Activated T-helper 1 cell treated with anti-CD3 and anti-CD28 coated beads, Interleukin-12 subunit alpha, Interleukin-12 subunit beta, Interleukin-2, Interleukin-4 antibody, amounts not matched to agents 30 ng/mL and 10 ng/mL and 1 ng/mL, durations not matched to agents 14 hours and 24 hours and 36 hours (primary cell): ENCODE data around the gene NPBWR2. TPM values are rescaled to one million over a fixed set of nuclear protein-coding genes. Genes with fewer than 3 reads are reported as not detected.

Experiments used
- DNase-seq: peaks from one replicate; pipeline ENCODE4 v3.0.0; 2021; ENCODE audit warnings: low spot score
- H3K27ac Mint-ChIP-seq: one replicate; pipeline ENCODE4 v1.8.0; 2021; ENCODE audit warnings: mild to moderate bottlenecking, mixed read lengths
- H3K27me3 Mint-ChIP-seq: one replicate; pipeline ENCODE4 v1.8.0; 2022; ENCODE audit warnings: mild to moderate bottlenecking, moderate library complexity, mixed read lengths; ENCODE audit not compliant: insufficient read depth
- H3K36me3 Mint-ChIP-seq: one replicate; pipeline ENCODE4 v1.8.0; 2021; ENCODE audit warnings: low read depth, mixed read lengths
- H3K4me1 Mint-ChIP-seq: one replicate; pipeline ENCODE4 v1.8.0; 2021; ENCODE audit warnings: low read depth, mixed read lengths
- H3K4me3 Mint-ChIP-seq: one replicate; pipeline ENCODE4 v1.8.0; 2021; ENCODE audit warnings: mild to moderate bottlenecking, moderate library complexity, mixed read lengths
- H3K9me3 Mint-ChIP-seq: one replicate; pipeline ENCODE4 v1.8.0; 2021; ENCODE audit warnings: mixed read lengths
- intact Hi-C: fragments of 100-400 bp; cut with micrococcal nuclease; formaldehyde crosslinking; loops from one replicate; pipeline ENCODE4 v1.15.1; 2024
- total RNA-seq: library from RNA; stranded (reverse); gene quantifications from 2 replicates; pipeline ENCODE4 v1.2.3, GENCODE V29; 2022

The NPBWR2 gene
- total RNA-seq, 1 donor from 2014 or later: not detected

DNA sequence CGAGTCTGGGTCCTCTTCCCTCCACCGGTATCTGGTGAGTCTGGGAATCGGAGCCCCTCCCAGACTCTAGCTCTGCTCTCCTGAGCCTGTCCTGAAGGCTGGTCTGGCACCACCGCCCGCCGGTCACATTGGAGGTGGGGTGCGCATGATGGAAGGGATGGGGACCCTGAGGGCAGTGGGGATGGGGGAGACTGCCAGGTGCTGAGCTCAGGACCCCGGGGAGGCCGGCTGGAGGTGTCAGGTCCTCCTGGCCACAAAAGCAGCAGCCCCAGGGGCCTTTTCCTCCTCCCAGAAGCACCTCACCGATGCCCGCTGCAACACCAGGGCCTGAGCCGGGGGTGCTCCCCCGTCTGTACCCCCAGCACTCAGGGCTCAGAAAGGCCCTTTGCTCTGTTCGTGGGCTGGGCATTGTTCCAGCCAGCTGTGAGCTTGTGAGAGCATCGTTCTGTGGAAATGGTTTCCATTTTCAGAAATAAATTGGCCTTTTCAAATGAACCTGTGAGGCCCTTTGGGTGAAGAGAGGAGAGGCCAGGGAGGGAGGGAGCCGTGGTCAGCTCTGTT is 2.5 kb upstream of the NPBWR2 start:
- H3K4me1 Mint-ChIP-seq: no peaks in the 10 kb centered on the region
- no peak overlapping the region for H3K27ac Mint-ChIP-seq
- no peak overlapping the region for H3K4me3 Mint-ChIP-seq
- intact Hi-C loops: no loop called here
- no peaks in the 10 kb centered on the region for H3K27me3 Mint-ChIP-seq
- no peak for DNase-seq
- H3K36me3 Mint-ChIP-seq: no peaks in the 10 kb centered on the region
- no peaks in the 10 kb centered on the region for H3K9me3 Mint-ChIP-seq

DNA sequence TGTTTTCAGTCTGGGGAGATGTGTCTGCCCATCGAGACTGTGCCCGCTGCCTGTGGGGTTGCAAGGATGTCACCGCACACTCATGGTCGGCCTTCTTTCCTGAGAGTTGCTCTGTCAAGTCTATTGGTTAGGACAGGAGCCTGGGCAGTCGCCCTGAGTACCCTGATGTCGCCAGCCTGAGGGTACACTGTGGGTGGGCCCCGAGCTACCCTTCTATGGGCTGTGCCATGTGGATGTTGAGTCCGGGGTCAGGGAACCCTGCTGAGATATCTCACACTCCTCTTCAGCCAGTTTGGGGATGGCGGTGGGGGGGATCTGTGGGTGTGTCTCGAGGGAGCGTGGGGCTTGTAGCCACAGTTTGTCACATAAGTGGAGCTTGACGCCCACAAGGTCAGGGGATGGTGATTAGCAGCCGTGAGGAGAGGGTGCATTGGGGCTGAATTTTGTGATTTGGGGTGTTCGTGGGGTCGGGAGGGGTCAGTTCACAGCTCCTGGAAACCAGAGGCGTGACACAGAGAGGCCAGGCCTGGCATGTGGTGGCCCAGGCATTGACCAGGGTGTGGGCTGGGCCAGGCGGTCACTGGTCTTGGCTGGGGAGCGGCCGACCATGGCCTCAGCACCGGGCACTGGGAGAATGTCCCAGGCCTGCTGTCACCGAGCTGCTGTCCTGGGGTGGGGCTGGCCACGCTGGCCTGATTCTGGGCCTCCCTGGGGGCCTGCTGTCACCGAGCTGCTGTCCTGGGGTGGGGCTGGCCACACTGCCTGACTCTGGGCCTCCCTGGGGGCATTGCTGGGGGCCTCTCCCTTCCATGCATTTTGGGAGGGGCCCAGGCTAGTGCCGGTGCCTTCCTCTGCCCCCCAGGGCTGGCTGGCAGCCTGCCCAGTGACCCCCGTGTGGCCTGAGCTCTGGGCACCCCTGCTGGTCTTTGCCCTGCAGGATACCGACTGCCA is 1.6 kb upstream of the NPBWR2 start:
- Mint-ChIP-seq H3K36me3 (no peaks in the 10 kb centered on the region), H3K27me3 (no peaks in the 10 kb centered on the region), H3K4me1 (no peaks in the 10 kb centered on the region), H3K9me3 (no peaks in the 10 kb centered on the region), H3K4me3 (no peak overlapping the region), H3K27ac (no peak overlapping the region)
- DNase-seq: no peak
- intact Hi-C loops: no loop called here

- H3K4me1 Mint-ChIP-seq: no peaks in the 10 kb centered on the region
- no peak for DNase-seq
- H3K9me3 Mint-ChIP-seq: no peaks in the 10 kb centered on the region
- H3K36me3 Mint-ChIP-seq: no peaks in the 10 kb centered on the region
- H3K27ac Mint-ChIP-seq: no peak overlapping the region
- intact Hi-C loops: no loop called here
- peaks cover 10% of the 10 kb centered on the region for H3K27me3 Mint-ChIP-seq
- no peak overlapping the region for H3K4me3 Mint-ChIP-seq
Measured at GRCh38 chr20:64107736-64108457, 532 bp upstream of the NPBWR2 start.

DNA sequence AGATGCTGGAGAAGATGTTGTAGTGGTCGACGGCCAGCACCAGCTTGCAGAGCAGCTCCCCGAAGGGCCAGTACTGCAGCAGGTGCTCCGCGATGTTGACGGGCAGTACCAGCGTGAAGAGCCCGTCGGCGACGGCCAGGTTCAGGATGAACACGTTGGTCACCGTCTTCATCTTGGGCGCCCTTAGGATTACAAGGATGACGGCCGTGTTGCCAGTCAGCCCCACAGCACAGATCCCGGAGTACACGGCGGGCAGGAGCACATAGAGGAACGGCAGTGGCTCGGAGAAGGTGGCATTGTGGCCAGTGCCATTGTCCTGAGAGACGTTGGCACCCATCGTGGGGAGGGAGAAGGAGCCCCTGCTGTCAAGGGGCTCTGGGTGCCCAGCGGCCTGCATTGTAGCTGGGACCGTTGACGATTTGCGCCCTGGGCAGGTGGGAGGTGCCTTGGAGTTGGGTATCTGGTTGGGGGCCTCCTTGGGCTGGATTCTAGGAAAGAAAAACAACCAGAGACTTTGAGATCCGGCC is 867 bp downstream of the NPBWR2 start:
- DNase-seq: no peak
- Mint-ChIP-seq H3K36me3 (no peaks in the 10 kb centered on the region), H3K27ac (no peak overlapping the region), H3K4me1 (peaks cover under 1% of the 10 kb centered on the region), H3K4me3 (no peak overlapping the region), H3K9me3 (no peaks in the 10 kb centered on the region), H3K27me3 (peaks cover 14% of the 10 kb centered on the region)
- intact Hi-C loops: no loop called here

GRCh38 chr20:64105846-64106434 is 1.4 kb downstream of the NPBWR2 start:
- H3K4me1 Mint-ChIP-seq: peaks cover 6% of the 10 kb centered on the region
- intact Hi-C loops: no loop called here
- peaks cover 20% of the 10 kb centered on the region for H3K27me3 Mint-ChIP-seq
- H3K9me3 Mint-ChIP-seq: no peaks in the 10 kb centered on the region
- H3K4me3 Mint-ChIP-seq: no peak overlapping the region
- DNase-seq: no peak
- no peaks in the 10 kb centered on the region for H3K36me3 Mint-ChIP-seq
- no peak overlapping the region for H3K27ac Mint-ChIP-seq

GRCh38 chr20:64104667-64105451 is 2.5 kb downstream of the NPBWR2 start:
- H3K27me3 Mint-ChIP-seq: peaks cover 21% of the 10 kb centered on the region
- H3K27ac Mint-ChIP-seq: no peak overlapping the region
- intact Hi-C loops: no loop called here
- H3K4me3 Mint-ChIP-seq: no peak overlapping the region
- no peak for DNase-seq
- peaks cover 7% of the 10 kb centered on the region for H3K4me1 Mint-ChIP-seq
- no peaks in the 10 kb centered on the region for H3K9me3 Mint-ChIP-seq
- no peaks in the 10 kb centered on the region for H3K36me3 Mint-ChIP-seq

GRCh38 chr20:64103871-64104666 is 3.3 kb downstream of the NPBWR2 start:
- intact Hi-C loops: no loop called here
- H3K27ac Mint-ChIP-seq: no peak overlapping the region
- H3K4me3 Mint-ChIP-seq: no peak overlapping the region

GRCh38 chr20:64102647-64103354 is 4.6 kb downstream of the NPBWR2 start:
- H3K36me3 Mint-ChIP-seq: no peaks in the 10 kb centered on the region
- H3K9me3 Mint-ChIP-seq: no peaks in the 10 kb centered on the region
- H3K4me1 Mint-ChIP-seq: peaks cover 7% of the 10 kb centered on the region
- no peak overlapping the region for H3K4me3 Mint-ChIP-seq
- intact Hi-C loops: loop anchor here (1.0 kb wide), 1 partner anchor 18 kb away; no protein-coding TSS in a partner anchor
- H3K27ac Mint-ChIP-seq: no peak overlapping the region
- peaks cover 21% of the 10 kb centered on the region for H3K27me3 Mint-ChIP-seq
- DNase-seq: no peak

More at GRCh38 chr20:64103871-64104666, 3.3 kb downstream of the NPBWR2 start:
- Mint-ChIP-seq H3K27me3 (peaks cover 21% of the 10 kb centered on the region), H3K4me1 (peaks cover 7% of the 10 kb centered on the region), H3K9me3 (no peaks in the 10 kb centered on the region), H3K36me3 (no peaks in the 10 kb centered on the region)
- no peak for DNase-seq

DNA sequence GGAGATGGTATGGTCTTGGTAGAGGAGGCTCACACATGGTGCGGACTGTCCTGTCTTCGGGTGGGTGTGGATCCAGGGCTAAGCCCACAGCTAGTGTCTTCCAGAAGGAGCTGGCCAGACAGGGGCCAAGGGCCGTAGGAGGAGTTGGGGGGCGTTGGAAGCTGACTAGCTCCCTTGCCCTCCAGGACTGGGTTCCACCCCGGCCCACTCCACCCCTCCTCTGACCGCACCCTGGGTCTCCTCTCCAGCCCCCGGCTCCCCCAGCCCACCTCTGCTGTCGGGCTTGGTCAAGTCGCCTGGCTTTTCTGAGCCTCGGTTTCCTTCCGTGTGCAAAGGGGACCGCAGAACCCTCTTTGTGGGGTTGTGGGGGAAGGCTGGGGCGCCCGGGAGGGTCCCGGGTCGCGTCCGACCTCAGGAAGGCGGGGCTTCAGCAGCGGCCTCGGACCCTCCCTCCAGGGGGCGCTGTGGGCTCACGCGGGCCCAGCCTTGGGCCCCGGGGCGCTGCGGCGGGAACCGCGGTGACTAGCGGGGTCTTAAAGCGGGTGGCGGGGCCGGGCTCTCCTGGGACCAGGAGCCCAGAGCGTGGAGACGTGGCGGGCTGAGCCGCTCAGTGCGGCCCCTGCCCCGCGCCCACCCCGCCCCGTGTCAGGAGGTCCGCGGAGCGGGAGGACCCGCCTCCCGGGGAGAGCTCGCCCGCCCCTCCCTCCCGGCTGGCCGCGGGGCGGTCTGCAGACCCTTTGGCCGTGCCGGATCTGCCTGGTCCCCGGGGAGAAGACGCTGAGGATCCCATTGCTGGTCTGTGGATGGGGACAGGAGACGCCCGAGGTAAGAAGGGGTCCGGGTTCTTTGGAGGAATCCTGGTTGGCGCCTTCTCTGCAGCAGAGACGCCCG is 5.4 kb downstream of the NPBWR2 start:
- Mint-ChIP-seq H3K4me1 (peaks cover 7% of the 10 kb centered on the region), H3K9me3 (peaks cover under 1% of the 10 kb centered on the region), H3K36me3 (no peaks in the 10 kb centered on the region), H3K4me3 (peak overlapping the region; percentile 40), H3K27ac (no peak overlapping the region), H3K27me3 (peaks cover 21% of the 10 kb centered on the region)
- intact Hi-C loops: loop anchor here (1.0 kb wide), 1 partner anchor 18 kb away; no protein-coding TSS in a partner anchor
- peak; percentile 41 for DNase-seq

DNA sequence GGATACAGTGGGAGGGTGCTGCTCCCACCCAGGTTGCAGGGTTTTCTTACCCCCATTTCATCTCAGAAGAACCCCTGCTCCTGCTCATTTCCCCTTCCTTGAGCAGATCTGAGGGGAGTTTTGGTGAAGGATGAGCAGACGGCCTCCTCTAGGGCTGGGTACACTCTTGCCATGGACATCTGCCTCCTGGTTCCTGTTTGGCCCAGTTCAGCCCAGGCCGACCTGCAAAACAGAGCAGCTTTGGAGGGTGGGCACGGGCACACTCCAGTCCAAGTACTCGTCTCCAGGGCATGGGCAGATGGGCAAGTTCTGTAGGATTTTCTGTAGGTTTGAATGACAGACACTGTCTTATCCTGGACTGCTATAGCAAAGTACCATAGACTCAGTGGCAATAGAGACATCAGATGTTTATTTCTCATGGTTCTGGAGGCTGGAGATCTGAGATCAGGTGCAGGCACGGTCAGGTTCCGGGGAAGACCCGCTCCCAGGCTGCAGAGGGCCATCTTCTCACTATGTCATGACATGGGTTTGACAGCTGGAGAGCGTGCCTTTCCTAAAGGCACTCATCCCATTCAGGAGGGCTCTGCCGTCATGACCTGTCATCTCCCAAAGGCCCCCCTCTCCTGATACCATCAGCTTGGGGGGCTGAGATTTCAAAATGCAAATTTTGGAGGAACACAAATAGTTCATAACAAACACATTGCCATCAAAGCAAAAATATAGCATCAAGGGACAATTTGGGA is 6.2 kb downstream of the NPBWR2 start:
- H3K27ac Mint-ChIP-seq: no peak overlapping the region
- no peaks in the 10 kb centered on the region for H3K36me3 Mint-ChIP-seq
- H3K4me3 Mint-ChIP-seq: peak overlapping the region; percentile 40
- peaks cover 7% of the 10 kb centered on the region for H3K4me1 Mint-ChIP-seq
- no peak for DNase-seq
- intact Hi-C loops: no loop called here
- peaks cover 21% of the 10 kb centered on the region for H3K27me3 Mint-ChIP-seq
- peaks cover 5% of the 10 kb centered on the region for H3K9me3 Mint-ChIP-seq
